HG03439 (cell line): ENCODE measurements around the gene CEP131.
"Not testable (repeated sequence)": the region's sequence is repeated elsewhere in the genome, so short reads cannot be mapped to it uniquely, and the experiment has no call there.

Source experiments
- ATAC-seq: cut with Tn5 transposase; IDR thresholded peaks from one replicate; pipeline ENCODE4 v1.9.1; 2021; ENCODE audit warnings: mild to moderate bottlenecking, moderate library complexity; ENCODE audit not compliant: unreplicated experiment

CEP131 gene

DNA sequence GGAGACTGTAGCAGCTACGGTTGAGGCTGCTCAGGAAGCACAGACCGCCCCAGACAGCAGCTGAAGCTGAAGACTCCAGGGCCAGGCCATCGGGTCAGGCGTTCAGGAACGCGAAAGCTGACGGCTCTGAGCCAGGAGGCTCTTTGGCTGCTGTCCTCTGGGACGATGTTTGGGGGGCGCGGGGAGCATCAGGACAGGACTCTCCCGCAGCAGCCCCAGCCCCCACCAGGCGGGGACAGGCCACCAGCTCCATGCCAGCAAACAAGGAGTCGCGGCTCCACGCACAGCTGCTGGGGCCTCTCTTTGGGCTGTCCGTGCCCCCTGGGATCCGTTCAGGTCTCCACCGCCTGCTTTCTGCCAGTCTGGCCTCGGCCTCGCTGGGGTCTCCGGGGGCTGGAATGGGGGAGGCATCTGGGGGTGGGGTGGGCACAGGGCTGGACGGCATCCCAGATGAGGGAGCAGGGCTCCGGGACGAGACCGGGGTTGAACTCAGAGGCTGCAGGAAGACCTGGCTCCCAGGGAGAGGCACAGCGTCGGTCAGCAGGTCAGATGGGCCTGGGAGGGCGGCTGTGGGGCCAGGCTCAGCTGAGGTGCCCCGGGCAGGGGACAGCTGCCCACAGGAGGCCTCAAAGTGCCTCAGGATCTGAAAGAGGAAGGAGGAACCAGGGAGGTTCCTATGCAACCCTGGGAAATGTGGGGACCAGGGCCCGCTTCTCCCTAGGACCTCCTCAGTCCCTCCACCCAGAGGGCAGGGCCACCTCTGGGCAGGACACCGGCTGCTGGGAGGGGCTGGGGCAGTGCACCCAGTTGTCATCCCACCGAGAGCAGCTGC is 6.3 kb upstream of the CEP131 start:
- no peak for ATAC-seq

DNA sequence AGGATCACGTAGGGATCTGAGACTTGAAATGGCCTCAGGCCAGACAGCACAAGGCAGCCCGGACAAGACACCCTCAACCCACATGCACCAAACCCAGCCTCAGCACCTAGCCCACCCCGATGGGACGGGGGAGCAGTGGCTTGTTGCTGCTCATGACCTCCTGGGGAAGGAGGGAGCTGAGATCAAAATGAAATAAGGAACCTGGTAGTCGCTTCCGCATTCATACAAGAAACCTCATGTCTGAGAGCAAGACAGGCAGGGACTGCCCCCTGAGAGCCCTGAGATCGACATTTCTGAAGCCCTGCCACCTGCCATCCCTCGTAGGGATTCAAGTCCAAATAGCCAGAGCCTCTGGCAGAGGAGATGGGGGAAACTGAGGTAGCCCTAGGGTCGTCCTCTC is 5.7 kb upstream of the CEP131 start:
- no peak for ATAC-seq

GRCh38 chr17:81227630-81228029 is 4.9 kb upstream of the CEP131 start:
- not testable (repeated sequence) for ATAC-seq

GRCh38 chr17:81223762-81224130 is 981 bp upstream of the CEP131 start:
- ATAC-seq: no peak

DNA sequence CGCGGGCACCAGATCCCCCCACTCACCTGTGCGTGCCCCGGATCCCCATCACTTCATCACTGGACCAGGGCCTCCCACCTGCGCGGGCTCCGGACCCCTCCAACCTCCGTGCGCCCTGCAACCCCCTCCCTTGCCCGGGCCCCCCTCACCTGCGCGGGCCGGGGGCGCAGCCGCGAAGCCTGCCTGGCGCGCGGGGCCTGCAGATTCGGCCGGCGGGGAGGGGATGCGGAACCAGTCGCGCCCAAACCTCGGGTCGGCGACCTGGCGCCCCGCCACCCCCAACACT is 202 bp downstream of the CEP131 start:
- ATAC-seq: peak; percentile 14

DNA sequence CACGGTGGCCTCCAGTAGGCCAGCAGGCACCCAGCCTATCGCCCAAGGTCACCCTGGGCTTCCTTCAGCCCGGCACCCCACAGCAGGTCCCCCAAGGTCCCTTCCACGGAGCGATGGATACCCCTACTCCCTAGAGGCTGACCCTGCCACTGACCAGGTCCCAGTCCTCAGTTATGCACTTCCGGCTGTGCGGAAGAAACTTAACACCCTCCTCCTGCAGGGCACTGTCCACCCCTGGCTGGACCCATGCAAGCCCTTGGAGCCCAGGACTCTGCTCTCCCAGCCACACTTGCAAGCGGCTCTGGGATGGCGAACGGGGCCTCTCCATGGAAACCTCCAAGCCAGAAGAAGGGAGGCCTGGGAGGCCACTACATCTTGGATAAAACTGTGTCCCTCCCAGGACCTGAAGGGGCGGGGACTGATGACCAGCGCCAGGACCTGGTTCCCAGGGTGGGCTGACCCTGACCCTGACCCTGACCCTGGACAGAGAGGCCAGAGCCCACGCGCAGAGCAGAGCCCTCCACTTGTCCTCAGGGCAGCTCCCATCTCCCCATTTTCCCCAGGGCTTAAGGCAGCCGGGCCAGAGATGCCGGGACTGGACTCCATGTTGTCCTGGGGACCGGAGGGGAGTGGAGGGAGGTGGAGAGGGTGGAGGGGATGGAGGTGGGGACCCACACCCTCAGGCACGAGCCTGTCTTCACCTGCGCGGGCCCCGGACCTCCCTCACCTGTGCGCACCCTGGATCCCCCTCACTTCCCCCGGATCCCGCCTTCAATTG is 734 bp downstream of the CEP131 start:
- no peak for ATAC-seq

GRCh38 chr17:81221371-81221841 is 1.4 kb downstream of the CEP131 start:
- ATAC-seq: no peak

GRCh38 chr17:81219476-81220180 is 3.1 kb downstream of the CEP131 start:
- no peak for ATAC-seq

DNA sequence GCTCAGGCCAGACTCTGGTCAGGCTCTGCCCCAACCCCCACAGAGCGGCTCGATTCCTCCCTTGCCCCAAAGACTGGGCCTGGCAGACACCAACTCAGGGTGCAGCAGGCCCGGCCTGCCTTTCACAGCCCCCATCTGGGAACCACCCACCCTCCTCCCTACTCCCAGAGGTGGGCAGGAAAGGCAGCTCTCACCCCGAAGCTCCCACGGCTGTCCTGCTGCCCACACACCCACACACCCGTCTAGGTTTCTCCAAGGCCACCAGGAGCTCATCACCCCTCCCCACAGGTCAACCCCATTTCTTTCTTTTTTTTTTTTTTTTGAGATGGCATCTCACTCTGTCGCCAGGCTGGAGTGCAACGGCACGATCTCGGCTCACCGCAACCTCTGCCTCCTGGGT is 3.8 kb downstream of the CEP131 start:
- no peak for ATAC-seq

GRCh38 chr17:81218459-81218858 is 4.3 kb downstream of the CEP131 start:
- ATAC-seq: no peak

DNA sequence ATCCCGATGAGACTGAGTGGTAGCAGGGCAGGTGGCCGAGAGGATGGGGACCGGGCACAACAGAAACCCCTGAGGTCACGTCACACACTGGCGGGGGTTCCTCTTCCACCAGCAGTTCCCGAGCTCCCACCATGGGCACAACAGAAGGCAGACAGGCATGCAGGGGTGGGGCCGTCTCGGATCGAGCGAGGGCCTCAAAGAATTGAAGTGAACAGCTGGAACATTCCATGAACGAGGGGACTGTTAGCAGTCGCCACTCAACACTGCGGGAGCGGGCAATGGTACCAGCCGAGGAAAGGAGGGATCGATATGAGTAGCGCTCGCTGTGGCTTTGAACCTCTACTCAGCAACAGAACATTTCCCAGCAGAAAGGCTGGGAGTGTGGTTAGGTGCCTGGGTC is 5.3 kb downstream of the CEP131 start:
- no peak for ATAC-seq

GRCh38 chr17:81213978-81214377 is 8.8 kb downstream of the CEP131 start:
- ATAC-seq: no peak

GRCh38 chr17:81212365-81212764 is 10.4 kb downstream of the CEP131 start:
- no peak for ATAC-seq

DNA sequence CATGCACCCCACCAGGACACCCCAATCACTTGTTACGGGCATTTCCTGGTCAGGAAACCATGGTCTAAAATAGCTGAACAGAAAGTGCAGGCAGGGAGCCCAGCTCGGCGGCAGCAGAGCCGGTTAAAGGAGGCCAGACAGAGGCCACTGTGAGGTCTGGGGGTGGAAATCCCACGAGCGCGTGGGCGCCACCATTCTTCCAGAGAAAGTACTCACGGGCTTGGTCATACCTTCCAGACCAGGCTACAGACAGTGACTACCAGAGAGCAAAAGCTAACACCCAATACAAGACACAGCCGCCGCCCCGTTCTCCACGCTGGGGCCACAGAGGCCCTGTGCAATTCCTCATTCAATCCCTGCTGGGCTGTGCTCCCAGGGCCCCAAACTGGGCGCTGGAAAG is 11.9 kb downstream of the CEP131 start:
- no peak for ATAC-seq

GRCh38 chr17:81210466-81210865 is 12.3 kb downstream of the CEP131 start:
- ATAC-seq: no peak

DNA sequence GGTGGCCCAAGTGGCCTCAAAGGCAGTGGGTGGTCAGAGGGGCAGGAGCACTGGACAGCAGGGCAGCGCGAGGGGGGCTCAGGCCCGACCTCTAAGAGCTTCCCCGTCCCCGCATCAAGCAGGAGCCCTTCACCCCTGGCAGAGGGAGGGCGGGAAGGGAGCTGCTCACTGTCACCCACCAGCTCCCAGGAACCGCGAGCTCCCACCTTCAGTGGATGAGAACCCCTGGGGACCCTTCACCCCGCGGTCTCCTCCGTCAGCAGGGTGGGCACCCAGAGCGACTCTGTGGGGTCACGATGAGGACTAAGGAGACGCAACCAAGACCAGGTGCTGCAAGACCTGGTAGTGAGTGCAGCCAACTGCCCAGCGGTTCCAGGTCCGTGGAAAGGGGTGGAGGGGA is 13.6 kb downstream of the CEP131 start:
- ATAC-seq: no peak

- no peak for ATAC-seq
Observed at GRCh38 chr17:81208651-81209050, 14.1 kb downstream of the CEP131 start.

DNA sequence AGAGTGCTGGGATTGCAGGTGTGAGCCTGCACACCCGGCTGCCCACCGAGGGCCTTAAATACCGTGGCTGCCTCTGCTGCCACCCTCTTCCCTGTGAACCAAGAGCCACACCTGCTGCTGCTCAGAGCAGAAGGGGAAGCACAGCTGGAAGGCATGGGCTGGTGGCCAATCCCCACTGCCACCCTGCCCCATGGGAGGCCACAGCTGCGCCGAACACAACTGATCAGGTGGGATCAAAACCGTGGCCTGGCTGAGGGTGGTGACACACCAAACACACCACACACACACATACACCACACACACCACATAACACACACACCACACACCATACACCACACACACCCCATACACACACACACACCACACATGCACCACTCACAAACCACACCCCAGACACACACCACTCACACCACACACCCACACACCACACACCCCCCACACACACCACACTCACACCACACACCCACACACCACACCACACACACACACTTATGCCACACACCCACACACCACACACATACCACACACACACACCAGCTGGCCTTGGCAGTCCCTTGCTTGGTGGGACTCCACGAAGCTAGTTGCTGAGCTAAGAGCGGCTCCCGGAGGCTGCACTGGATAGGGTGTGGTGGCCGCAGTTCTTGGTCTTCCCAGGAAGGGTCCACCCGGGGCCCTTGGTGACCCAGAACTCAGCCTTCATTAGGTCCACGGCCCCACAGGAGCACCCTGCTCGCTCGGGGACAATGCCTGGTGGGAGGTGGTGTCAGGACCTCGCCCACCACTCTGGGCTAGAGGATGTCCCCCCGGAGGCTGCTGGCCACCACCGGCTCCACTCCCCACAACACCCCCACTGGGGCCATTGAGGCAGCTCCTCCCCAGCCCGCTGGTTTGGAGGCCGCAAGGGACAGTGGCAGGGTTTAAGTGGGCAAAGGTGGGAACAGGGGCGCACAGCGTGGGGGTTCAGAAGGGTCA is 14.9 kb downstream of the CEP131 start:
- ATAC-seq: no peak

DNA sequence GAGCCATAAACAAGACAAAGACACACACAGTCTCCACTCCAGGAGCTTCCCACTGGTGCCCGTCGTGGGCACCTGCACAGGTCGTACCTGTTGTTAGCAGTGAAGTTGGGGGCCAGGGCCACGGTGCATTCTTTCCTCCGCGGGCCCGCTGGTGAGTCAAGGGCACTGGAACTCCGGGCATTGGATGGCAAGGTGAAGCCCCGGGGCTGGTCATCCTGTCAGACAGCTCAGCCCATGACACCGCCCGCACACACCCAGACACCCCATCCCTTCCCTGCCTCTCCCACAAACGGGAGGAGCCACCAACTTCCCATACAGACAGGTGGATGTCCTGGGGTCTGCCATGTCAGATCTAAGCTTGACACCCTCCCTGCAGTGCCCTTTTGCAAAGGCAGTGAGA is 16.1 kb downstream of the CEP131 start:
- no peak for ATAC-seq

DNA sequence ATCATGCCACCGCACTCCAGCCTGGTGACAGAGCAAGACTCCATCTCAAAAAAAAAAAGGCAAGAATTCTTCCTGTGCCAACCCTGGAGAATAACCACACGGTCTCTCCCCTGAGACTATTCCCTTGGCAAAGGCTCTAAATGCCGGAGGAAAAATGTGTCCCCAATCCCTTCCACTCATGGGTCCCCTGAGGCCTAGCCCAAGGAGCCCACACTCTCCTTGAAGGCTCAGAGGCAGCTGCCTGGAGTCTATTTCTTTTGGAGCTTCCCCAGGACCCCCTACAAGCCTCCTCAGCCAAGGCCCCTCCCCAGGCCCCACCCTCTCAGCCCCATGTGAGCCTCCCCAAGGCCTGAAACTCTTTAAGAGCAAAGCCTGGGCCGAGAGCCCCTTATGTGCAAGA is 16.6 kb downstream of the CEP131 start:
- ATAC-seq: no peak

DNA sequence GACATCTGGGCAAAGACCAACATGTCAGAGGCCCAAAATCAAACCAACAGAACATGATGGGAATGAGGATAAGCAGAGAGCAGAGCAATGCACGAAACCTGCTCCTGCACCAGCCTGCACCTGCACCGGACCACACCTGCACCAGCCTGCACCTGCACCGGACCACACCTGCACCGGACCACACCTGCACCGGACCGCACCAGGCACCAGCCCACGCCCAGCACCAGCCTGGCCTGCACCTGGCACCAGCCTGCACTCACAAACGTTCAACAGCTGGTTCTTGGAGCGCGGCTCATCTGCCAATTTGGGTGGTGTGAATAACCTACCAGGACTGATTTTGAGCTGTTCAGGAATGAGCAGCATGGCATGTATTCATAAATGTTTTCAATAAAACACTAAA is 18.2 kb downstream of the CEP131 start:
- no peak for ATAC-seq
